NCI-H2081 (cell line): ENCODE measurements around the gene SLC9A3.
"Not testable (repeated sequence)": the region's sequence is repeated elsewhere in the genome, so short reads cannot be mapped to it uniquely, and the experiment has no call there.

Experiments used
- DNase-seq, 2 experiments: peaks; one replicate each; lab custom pipeline; 2025; lab: John Stamatoyannopoulos, UW

SLC9A3 gene

GRCh38 chr5:474840-475661 lies 49.2 kb downstream of the SLC9A3 start:
- DNase-seq, result no peak

- DNase-seq, result not testable (repeated sequence)
These were observed 49.9 kb downstream of the SLC9A3 start for GRCh38 chr5:474232-474839.

- peak; percentile 27 to 45 for DNase-seq
These were observed 50.6 kb downstream of the SLC9A3 start for GRCh38 chr5:473551-474192.

- DNase-seq, result peak; percentile 94 to 96
These were observed 51.3 kb downstream of the SLC9A3 start for GRCh38 chr5:472656-473550.

GRCh38 chr5:472076-472655 lies 52.1 kb downstream of the SLC9A3 start:
- DNase-seq, result no peak

GRCh38 chr5:471750-472058 lies 52.5 kb downstream of the SLC9A3 start:
- no peak for DNase-seq

- peak in 1 of 2 experiments; percentile 54 for DNase-seq
These were observed 53.1 kb downstream of the SLC9A3 start for GRCh38 chr5:470961-471749.

GRCh38 chr5:469752-470483 lies 54.3 kb downstream of the SLC9A3 start:
- no peak for DNase-seq

GRCh38 chr5:468401-468800 lies 55.8 kb downstream of the SLC9A3 start:
- DNase-seq, result no peak

- no peak for DNase-seq
These were observed 57.5 kb downstream of the SLC9A3 start for GRCh38 chr5:466661-467310.

- no peak for DNase-seq
These were observed 58.5 kb downstream of the SLC9A3 start for GRCh38 chr5:465591-466403.

- DNase-seq, result no peak
These were observed 59.2 kb downstream of the SLC9A3 start for GRCh38 chr5:464843-465590.

- no peak for DNase-seq
These were observed 59.8 kb downstream of the SLC9A3 start for GRCh38 chr5:464446-464842.

GRCh38 chr5:463952-464351 lies 60.3 kb downstream of the SLC9A3 start:
- no peak for DNase-seq

- no peak for DNase-seq
These were observed 60.9 kb downstream of the SLC9A3 start for GRCh38 chr5:463301-463700.

GRCh38 chr5:462051-462481 lies 62.2 kb downstream of the SLC9A3 start:
- DNase-seq, result no peak

- no peak for DNase-seq
These were observed 64.0 kb downstream of the SLC9A3 start for GRCh38 chr5:460273-460625.

GRCh38 chr5:459562-460272 lies 64.5 kb downstream of the SLC9A3 start:
- DNase-seq, result no peak
